Stimulated activated naive B cell treated with anti-CD40 and anti-IgM and Interleukin-4, amounts not matched to agents 10 μg/mL and 1 μg/mL and 100 μg/mL, for 72 hours (primary cell): Measurements from ENCODE around the gene FAM241B.

Source experiments
- ATAC-seq, 2 donors: fragments of 150-1000 bp; cut with Tn5 transposase; replicated peaks; 2 replicates each; pipeline ENCODE4 v1.10.0; 2021; ENCODE audit warnings: moderate library complexity in 1 of 2
- DNase-seq: peaks from one replicate; pipeline ENCODE4 v3.0.0; 2021
- H3K27ac Mint-ChIP-seq: one replicate; pipeline ENCODE4 v1.8.0; 2022; ENCODE audit warnings: mild to moderate bottlenecking, mixed read lengths
- H3K27me3 Mint-ChIP-seq, 2 donors: one replicate each; pipeline ENCODE4 v1.8.0; 2022; ENCODE audit warnings: mixed read lengths in 2 of 2
- H3K36me3 Mint-ChIP-seq, 2 donors: one replicate each; pipeline ENCODE4 v1.8.0; 2022; ENCODE audit warnings: mixed read lengths in 2 of 2, mild to moderate bottlenecking in 1 of 2
- H3K4me1 Mint-ChIP-seq, 2 donors: one replicate each; pipeline ENCODE4 v1.8.0; 2022; ENCODE audit warnings: mixed read lengths in 2 of 2, mild to moderate bottlenecking in 1 of 2
- H3K4me3 Mint-ChIP-seq, 2 donors: one replicate each; pipeline ENCODE4 v1.8.0; 2022; ENCODE audit warnings: mild to moderate bottlenecking in 2 of 2, mixed read lengths in 2 of 2, moderate library complexity in 1 of 2
- H3K9me3 Mint-ChIP-seq, 2 donors: one replicate each; pipeline ENCODE4 v1.8.0; 2022; ENCODE audit warnings: mixed read lengths in 2 of 2, mild to moderate bottlenecking in 1 of 2

The FAM241B gene

DNA sequence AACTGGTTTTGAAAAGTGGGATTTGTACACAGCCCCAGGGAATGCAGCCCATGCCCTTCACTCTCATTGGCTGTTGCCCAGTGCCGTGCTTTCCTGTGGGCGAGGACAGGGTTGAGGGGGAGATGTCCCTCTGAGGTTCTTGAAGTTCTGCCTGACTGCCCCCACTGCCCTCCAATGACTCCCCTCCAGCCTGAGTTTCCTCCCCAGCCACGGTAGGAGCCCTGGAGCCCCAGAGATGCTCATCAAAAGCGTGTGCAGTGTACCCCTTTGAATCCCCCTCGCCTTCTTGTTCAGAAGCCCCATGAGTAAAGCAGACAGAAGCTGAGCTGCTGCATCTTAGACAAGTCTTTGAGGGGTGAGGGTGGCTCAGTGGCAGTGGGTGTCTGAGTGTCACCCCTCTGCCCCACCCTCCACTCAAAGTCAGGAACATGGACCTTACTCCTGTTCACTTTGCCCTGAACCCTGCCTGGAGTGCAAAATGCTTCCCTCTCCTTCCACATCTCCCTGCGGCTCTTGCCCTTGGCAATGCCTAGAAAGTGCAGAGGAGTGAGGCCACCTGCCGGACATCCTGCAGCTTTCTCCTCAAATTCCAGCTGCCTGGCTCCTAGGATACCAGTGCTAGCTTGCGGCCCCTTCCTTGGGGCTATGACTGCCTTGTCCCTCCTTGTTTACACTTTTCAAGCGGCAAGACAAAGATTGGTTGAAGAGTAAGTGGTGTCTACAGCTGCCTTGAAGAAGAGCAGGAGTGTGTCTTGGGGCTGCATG is 19.9 kb downstream of the FAM241B start:
- Mint-ChIP-seq H3K36me3 (no peaks in the 10 kb centered on the region), H3K27me3 (peaks cover 15 to 28% of the 10 kb centered on the region in 2 donors), H3K4me3 (no peak overlapping the region), H3K27ac (no peak overlapping the region), H3K4me1 (no peaks in the 10 kb centered on the region), H3K9me3 (no peaks in the 10 kb centered on the region)
- ATAC-seq (no peak), DNase-seq (no peak)

GRCh38 chr10:69650589-69651261 is 20.7 kb downstream of the FAM241B start:
- ATAC-seq (no peak), DNase-seq (no peak)
- H3K4me1 Mint-ChIP-seq, result no peaks in the 10 kb centered on the region
- H3K9me3 Mint-ChIP-seq, result no peaks in the 10 kb centered on the region
- H3K36me3 Mint-ChIP-seq, result no peaks in the 10 kb centered on the region
- no peak overlapping the region for H3K4me3 Mint-ChIP-seq
- peaks cover 14 to 24% of the 10 kb centered on the region in 2 donors for H3K27me3 Mint-ChIP-seq
- no peak overlapping the region for H3K27ac Mint-ChIP-seq

DNA sequence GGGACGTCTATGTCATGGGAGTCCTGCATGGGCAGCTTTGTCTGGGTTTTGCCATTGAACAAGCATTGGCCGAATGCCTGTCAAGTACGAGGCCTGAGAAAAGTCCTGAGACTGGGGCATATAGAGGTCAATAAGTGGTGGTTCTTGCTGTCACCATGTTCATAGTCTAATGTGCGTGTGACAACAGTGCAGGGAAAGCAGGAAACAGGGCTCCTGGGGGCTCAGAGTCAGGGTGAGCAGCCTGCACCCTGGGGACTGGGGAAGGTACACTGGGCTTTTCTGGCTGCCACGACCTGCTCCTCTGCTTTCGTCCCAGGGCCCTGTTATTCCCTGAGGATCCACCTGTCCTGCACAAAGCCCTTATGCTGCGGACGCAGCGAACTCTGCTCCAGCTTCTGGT is 21.3 kb downstream of the FAM241B start:
- Mint-ChIP-seq H3K27me3 (peaks cover 12 to 26% of the 10 kb centered on the region in 2 donors), H3K36me3 (no peaks in the 10 kb centered on the region), H3K9me3 (no peaks in the 10 kb centered on the region), H3K27ac (no peak overlapping the region), H3K4me3 (no peak overlapping the region), H3K4me1 (no peaks in the 10 kb centered on the region)
- no peak for ATAC-seq
- DNase-seq, result no peak

- Mint-ChIP-seq H3K36me3 (no peaks in the 10 kb centered on the region), H3K27me3 (peaks cover 14 to 27% of the 10 kb centered on the region in 2 donors), H3K27ac (no peak overlapping the region), H3K9me3 (no peaks in the 10 kb centered on the region), H3K4me1 (peaks cover 0 to under 1% of the 10 kb centered on the region in 2 donors), H3K4me3 (no peak overlapping the region)
- ATAC-seq (no peak), DNase-seq (no peak)
Measured at GRCh38 chr10:69652111-69652856, 22.2 kb downstream of the FAM241B start.

DNA sequence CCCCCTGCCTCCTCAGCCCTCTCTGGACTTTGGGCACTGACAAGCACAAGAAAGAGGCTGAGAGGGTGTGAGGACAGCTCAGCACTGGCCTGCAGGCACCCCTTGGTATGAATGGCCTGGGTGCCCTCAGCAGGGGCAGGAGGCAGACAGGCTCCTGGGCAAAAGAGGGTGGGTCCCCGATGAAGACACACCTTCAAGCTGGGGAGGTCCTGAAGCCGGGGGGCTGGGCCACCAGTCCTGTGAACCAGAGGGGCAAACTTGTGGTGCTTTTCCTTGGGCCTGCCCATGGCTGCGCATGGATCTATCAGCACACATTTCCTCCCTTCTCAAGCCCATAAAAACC is 22.8 kb downstream of the FAM241B start:
- H3K27me3 Mint-ChIP-seq, result peaks cover 19 to 32% of the 10 kb centered on the region in 2 donors
- no peak for ATAC-seq
- no peaks in the 10 kb centered on the region for H3K9me3 Mint-ChIP-seq
- no peak overlapping the region for H3K27ac Mint-ChIP-seq
- peaks cover 0 to 2% of the 10 kb centered on the region in 2 donors for H3K4me1 Mint-ChIP-seq
- DNase-seq, result no peak
- no peaks in the 10 kb centered on the region for H3K36me3 Mint-ChIP-seq
- H3K4me3 Mint-ChIP-seq, result no peak overlapping the region

DNA sequence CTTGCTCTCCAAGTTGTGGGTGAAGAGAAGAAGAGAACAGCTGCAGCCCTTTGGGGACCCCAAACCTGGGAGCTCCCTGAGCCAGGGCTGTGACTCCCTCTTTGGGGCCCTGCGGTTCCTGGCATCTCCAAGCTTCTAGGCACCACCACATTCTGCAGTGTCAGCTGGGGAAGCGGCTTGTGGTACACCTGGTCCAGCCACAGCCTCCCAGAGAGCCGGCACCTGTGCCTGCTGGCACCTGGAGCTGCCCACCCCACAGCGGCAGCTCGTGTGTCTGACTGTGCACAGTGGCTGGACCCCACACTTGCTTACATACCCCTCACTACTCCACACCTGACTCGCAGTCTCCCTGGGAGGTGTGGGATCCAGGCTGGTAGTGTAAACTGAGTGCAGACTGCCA is 23.5 kb downstream of the FAM241B start:
- DNase-seq (no peak), ATAC-seq (no peak)
- Mint-ChIP-seq H3K36me3 (no peaks in the 10 kb centered on the region), H3K27ac (no peak overlapping the region), H3K9me3 (no peaks in the 10 kb centered on the region), H3K4me3 (no peak overlapping the region), H3K27me3 (peaks cover 19 to 38% of the 10 kb centered on the region in 2 donors), H3K4me1 (peaks cover 0 to 2% of the 10 kb centered on the region in 2 donors)

GRCh38 chr10:69655124-69655867 is 25.2 kb downstream of the FAM241B start:
- Mint-ChIP-seq H3K36me3 (no peaks in the 10 kb centered on the region), H3K27ac (no peak overlapping the region), H3K4me1 (peaks cover 0 to 2% of the 10 kb centered on the region in 2 donors), H3K9me3 (no peaks in the 10 kb centered on the region), H3K27me3 (peaks cover 20 to 42% of the 10 kb centered on the region in 2 donors), H3K4me3 (no peak overlapping the region)
- DNase-seq, result no peak
- no peak for ATAC-seq

- no peaks in the 10 kb centered on the region for H3K9me3 Mint-ChIP-seq
Measured at GRCh38 chr10:69655868-69656555, 26.0 kb downstream of the FAM241B start.

GRCh38 chr10:69656742-69657269 is 26.8 kb downstream of the FAM241B start:
- Mint-ChIP-seq H3K4me1 (peaks cover 0 to 2% of the 10 kb centered on the region in 2 donors), H3K27ac (no peak overlapping the region), H3K9me3 (no peaks in the 10 kb centered on the region), H3K36me3 (no peaks in the 10 kb centered on the region), H3K27me3 (peaks cover 26 to 32% of the 10 kb centered on the region in 2 donors), H3K4me3 (no peak overlapping the region)
- no peak for ATAC-seq
- DNase-seq, result no peak

More at GRCh38 chr10:69655868-69656555, 26.0 kb downstream of the FAM241B start:
- no peak overlapping the region for H3K4me3 Mint-ChIP-seq
- DNase-seq (no peak), ATAC-seq (no peak)
- no peaks in the 10 kb centered on the region for H3K36me3 Mint-ChIP-seq
- peaks cover 0 to 2% of the 10 kb centered on the region in 2 donors for H3K4me1 Mint-ChIP-seq
- peaks cover 25 to 36% of the 10 kb centered on the region in 2 donors for H3K27me3 Mint-ChIP-seq
- H3K27ac Mint-ChIP-seq, result no peak overlapping the region

DNA sequence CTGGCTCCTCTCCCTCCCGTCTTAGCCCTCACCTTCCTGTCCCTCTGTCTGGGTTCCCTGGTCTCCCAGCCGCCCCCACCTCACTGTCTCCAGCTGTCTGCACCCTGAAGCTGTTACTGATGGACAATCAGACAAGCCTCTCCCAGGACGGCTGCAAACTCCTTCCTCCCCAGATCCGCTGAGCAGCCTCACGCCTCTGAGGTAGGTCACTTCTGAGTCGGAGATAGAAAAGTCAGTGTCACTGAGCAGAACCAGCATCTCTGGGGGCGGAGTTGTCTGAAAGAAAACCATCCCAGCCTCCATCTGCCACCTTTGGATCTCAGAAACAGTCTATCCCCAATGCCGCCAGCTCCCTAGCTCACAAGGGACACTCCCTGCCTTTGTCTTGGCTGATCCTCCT is 27.4 kb downstream of the FAM241B start:
- Mint-ChIP-seq H3K27ac (no peak overlapping the region), H3K4me3 (no peak overlapping the region), H3K4me1 (peaks cover 0 to 2% of the 10 kb centered on the region in 2 donors), H3K36me3 (no peaks in the 10 kb centered on the region), H3K9me3 (no peaks in the 10 kb centered on the region), H3K27me3 (peaks cover 26 to 34% of the 10 kb centered on the region in 2 donors)
- no peak for DNase-seq
- ATAC-seq, result no peak

DNA sequence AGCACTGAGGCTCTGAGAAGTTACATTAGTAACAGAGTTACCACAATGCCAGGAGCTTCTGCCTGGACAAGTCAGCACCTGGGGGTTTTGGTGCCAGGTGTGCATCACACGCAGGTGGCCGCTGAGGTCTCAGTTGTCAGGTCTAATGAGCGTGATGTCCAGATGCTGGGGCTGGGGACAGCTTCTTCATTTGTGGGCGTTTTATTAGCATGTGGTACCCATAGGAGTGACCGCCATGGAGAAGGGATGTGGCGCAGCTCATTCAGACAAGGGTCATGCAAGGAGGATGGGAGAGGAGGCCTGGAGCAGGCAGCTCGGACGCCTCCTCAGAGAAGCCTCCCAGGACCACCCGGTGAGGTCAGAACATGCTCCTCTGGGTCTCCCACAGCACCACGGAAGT is 27.8 kb downstream of the FAM241B start:
- peaks cover 26 to 34% of the 10 kb centered on the region in 2 donors for H3K27me3 Mint-ChIP-seq
- H3K27ac Mint-ChIP-seq, result no peak overlapping the region

GRCh38 chr10:69659241-69660038 is 29.4 kb downstream of the FAM241B start:
- ATAC-seq (no peak), DNase-seq (no peak)
- H3K27ac Mint-ChIP-seq, result no peak overlapping the region
- no peak overlapping the region for H3K4me3 Mint-ChIP-seq
- no peaks in the 10 kb centered on the region for H3K36me3 Mint-ChIP-seq
- peaks cover 26 to 29% of the 10 kb centered on the region in 2 donors for H3K27me3 Mint-ChIP-seq
- H3K4me1 Mint-ChIP-seq, result peaks cover 0 to 2% of the 10 kb centered on the region in 2 donors
- no peaks in the 10 kb centered on the region for H3K9me3 Mint-ChIP-seq

More for the DNA sequence above, 27.8 kb downstream of the FAM241B start:
- Mint-ChIP-seq H3K4me1 (peaks cover 0 to 2% of the 10 kb centered on the region in 2 donors), H3K9me3 (no peaks in the 10 kb centered on the region), H3K36me3 (no peaks in the 10 kb centered on the region), H3K4me3 (no peak overlapping the region)
- DNase-seq (no peak), ATAC-seq (no peak)

- no peak overlapping the region for H3K27ac Mint-ChIP-seq
- H3K4me1 Mint-ChIP-seq, result peaks cover 0 to 2% of the 10 kb centered on the region in 2 donors
- H3K27me3 Mint-ChIP-seq, result peaks cover 22 to 29% of the 10 kb centered on the region in 2 donors
- H3K4me3 Mint-ChIP-seq, result no peak overlapping the region
- no peaks in the 10 kb centered on the region for H3K36me3 Mint-ChIP-seq
- no peak for ATAC-seq
- no peaks in the 10 kb centered on the region for H3K9me3 Mint-ChIP-seq
- DNase-seq, result no peak
Measured at GRCh38 chr10:69660296-69660695, 30.2 kb downstream of the FAM241B start.
